HG02938 (cell line): ENCODE measurements around the gene XPNPEP2.

ENCODE experiments used
- ATAC-seq: cut with Tn5 transposase; IDR thresholded peaks from one replicate; pipeline ENCODE4 v1.9.1; 2021; ENCODE audit warnings: mild to moderate bottlenecking, moderate library complexity; ENCODE audit not compliant: unreplicated experiment

The XPNPEP2 gene

GRCh38 chrX:129797251-129797906 lies 58.6 kb downstream of the XPNPEP2 start:
- ATAC-seq = no peak

- ATAC-seq = no peak
Measured at GRCh38 chrX:129798456-129798855, 59.7 kb downstream of the XPNPEP2 start.

GRCh38 chrX:129798888-129799287 lies 60.1 kb downstream of the XPNPEP2 start:
- ATAC-seq = no peak

DNA sequence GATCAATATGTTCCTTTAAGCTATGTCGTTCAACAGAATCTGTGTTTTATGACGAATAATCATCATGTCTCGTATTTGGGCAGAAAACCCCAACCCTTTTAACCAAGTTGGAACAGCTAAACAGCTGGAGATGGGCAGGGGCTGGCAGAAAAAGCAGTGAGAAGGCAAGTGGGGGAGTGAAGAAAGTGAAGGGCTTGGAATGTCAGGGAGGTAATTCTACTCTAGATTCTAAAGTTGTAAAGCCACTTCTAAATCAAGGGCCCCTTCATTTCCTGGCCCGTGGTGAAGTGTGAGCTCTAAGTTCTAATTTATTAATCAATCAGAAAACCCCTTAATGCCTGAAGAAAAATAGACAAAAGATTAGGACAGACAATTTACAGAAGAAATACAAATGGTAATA lies 61.4 kb downstream of the XPNPEP2 start:
- ATAC-seq = no peak

GRCh38 chrX:129802863-129803262 lies 64.1 kb downstream of the XPNPEP2 start:
- no peak for ATAC-seq

DNA sequence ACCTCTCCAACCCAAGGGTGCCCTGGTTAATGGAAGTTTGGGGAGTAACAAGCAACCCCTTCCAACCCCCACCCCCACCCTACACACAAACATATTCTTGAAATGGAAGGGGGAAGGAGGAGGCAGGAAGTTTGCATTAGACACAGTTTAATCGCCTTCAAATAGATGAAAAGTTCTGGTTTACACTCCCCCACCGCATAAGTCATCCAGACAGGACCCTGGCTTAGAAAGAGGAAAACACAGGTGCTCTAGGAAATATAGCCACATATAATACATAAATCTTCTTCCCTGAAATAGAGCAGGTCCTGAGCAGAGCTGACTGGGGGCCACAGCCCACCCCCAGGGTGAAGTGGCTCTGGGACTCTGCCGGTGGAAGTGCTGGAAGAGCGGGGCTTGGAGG lies 66.0 kb downstream of the XPNPEP2 start:
- no peak for ATAC-seq

- no peak for ATAC-seq
Measured at GRCh38 chrX:129808158-129808828, 69.5 kb downstream of the XPNPEP2 start.

GRCh38 chrX:129808829-129809796 lies 70.3 kb downstream of the XPNPEP2 start:
- no peak for ATAC-seq

DNA sequence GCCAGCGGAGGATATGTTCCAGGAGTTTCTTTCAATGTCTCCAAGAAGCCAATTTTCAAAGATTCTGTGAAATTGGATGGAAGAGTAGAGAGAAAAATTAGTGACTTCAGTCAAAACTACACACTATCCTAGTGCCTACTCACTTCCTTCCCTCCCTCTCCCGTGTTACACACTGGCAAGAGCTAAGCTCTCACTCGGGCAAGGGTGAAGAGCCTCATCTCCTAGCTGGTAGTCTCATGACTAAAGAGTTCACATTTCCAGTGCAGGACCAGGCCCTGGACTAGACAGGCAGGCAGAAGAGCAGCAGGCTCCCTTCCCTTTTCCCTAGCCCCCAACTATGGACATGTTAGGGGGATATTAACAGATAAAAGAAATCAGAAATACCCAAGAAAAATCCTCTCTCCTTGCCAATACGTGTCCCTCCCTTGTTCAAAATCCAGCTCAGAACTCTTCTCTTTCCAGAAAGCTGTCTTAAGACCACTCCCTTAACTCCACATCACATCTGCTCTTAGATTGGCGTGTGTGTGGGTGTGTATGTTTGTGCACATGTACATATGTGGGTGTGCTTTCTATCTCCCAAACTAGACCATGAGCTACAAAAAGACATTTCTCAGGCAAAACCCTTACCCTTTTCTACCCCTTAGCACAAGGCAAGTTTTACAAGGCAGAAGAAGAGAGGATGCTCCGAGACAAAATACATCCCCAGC lies 75.0 kb downstream of the XPNPEP2 start:
- ATAC-seq = no peak

DNA sequence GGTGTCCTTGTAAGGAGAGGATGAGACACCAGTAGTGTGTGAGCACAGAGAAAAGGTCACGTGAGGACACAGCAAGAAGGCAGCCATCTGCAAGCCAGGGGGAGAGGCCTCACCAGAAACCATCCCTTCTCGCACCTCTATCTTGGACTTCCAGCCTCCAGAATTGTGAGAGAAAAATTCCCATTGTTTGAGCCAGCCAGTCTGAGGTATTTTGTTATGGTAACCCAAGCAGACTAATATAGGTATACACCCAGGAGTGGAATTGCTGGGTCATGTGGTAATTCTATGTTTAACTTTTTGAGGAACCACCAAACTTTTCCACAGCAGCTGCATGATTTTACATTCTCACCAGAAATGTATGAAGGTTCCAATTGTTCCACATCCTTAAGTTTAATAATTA lies 79.3 kb downstream of the XPNPEP2 start:
- no peak for ATAC-seq
